HT1080 (cell line): ENCODE measurements around the gene CPNE4. TPM values are rescaled to one million over a fixed set of nuclear protein-coding genes. Genes with fewer than 3 reads are reported as not detected.
"Not testable (repeated sequence)": the region's sequence is repeated elsewhere in the genome, so short reads cannot be mapped to it uniquely, and the experiment has no call there.

Experiments used
- DNase-seq: peaks from one replicate; pipeline ENCODE4 v3.0.0-alpha.2; 2015; ENCODE audit warnings: low read depth
- polyA plus RNA-seq, 2 experiments: library from polyadenylated mRNA; depleted of rRNA; stranded (reverse); fragments of >200 nt; gene quantifications; 2 replicates each; pipeline ENCODE4 v1.2.3, GENCODE V29; 2015
- total RNA-seq: library from RNA; depleted of rRNA; stranded (reverse); fragments of >200 nt; shearing (Covaris generic); gene quantifications from 2 replicates; pipeline ENCODE4 v1.2.3, GENCODE V29; 2014; rRNA removed

Gene CPNE4
- total RNA-seq, result not detected in 2 replicates
- 0.07 TPM in 1 of 2 replicates, not detected in the other for polyA plus RNA-seq (2015; cell fraction: cytosol; rRNA removed)
- polyA plus RNA-seq (2015; cell fraction: nucleus; rRNA removed), result 0.05 and 0.10 TPM in 2 replicates

DNA sequence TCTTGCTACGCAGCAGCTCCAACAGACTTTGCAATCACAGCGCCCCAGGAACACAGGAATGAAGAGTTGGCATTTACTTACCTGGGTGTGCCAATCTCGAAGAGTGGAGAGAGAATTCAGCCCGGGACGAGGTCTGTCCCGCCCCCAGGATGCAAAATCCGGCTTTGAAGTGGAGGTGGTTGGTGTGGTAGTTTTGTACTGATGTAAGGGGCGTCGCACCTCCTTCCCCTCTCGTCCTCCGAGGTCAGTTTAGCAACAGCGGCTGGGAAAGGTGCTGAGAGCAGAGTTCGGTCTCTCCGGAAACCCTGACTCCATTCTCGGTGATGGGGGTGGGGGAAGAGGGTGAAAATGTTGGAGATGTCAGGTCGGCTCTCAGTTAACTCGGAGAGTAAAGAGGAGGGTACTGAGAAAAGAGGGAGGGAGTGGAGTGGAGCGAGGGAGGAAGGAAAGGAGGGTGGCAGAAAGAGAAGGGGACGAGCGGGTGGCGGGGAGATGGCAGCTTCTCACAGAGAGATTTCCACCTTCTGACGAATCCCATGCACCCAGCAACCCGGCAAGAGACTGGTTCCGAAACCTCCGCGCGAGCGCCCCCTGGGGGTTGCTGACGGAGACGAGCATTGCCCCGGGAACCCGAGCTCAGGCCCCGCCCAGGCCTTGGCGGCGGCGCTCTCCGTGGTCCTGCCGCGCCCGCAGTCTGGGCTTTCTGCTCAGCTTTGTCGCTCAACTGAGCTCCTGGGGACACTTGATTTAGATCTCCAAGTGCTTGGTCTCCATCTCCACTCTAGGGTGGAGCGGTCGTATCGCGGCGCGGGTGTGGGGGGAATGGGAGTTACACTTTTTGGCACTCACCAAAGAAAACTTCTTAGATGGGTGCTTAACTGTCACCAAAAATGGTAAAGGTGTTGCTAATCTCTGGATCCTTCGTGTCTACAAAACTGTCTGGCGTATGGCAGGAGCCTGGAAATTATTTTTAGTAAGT lies at the start of gene CPNE4:
Gene CPNE4, minus strand, starts transcription at position 529 of the 979 bp plus-strand sequence.
- DNase-seq, result peak; percentile 81

DNA sequence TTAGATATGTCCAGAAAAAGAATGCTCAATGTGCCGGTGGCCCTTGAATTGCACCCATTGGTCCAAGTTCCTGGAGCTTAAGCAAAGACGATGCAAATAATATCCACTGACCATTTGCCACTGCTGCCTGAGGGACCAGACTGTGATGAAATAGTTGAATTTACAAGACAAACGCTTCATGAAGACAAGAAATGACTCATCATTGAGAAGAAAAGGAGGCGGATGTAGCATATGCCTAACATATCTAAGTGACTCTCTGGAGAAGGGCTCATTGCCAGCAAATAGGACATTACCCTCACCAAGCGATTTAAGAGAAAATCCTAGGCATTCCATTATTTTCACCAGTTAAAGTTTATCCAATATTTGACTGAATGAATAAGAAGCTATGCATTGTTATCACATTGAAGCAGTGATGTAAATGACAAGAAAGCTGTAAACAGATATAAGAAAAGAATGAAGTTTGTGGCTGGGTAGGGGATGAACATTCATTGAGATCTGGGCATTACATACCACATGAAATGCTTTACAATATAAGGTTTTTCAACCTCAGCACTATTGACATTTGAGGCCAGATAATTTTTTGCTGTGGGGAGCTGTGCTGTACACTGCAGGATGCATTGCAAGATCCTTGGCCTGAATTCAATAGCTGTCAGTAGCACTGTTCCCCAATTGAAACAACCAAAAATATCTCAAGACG lies 48.9 kb upstream of the CPNE4 start:
- peak; percentile 83 for DNase-seq

- DNase-seq, result no peak
Observed at GRCh38 chr3:132083159-132083558, 48.3 kb upstream of the CPNE4 start.

GRCh38 chr3:132079147-132079546 lies 44.3 kb upstream of the CPNE4 start:
- DNase-seq, result no peak

GRCh38 chr3:132073771-132074170 lies 39.0 kb upstream of the CPNE4 start:
- no peak for DNase-seq

DNA sequence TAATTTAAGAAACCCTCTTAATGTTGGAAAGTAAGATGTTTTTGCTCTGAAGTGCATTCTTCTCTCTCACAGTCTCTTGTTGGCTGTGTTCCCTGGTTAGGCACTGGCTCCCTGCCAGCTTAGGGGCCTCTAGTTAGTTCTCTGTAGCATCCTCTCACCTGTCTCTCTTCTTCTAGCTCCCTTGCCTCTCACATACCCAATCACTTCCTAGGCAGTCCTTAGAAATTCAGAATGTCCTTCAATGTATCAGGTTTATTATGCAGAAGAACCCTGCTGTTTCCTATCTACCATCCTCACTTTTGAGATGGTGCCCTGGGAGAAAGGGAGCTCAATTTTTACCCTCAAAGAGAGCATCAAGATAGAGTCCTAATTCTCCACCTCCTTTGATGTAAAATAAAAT lies 36.2 kb upstream of the CPNE4 start:
- DNase-seq, result no peak

DNA sequence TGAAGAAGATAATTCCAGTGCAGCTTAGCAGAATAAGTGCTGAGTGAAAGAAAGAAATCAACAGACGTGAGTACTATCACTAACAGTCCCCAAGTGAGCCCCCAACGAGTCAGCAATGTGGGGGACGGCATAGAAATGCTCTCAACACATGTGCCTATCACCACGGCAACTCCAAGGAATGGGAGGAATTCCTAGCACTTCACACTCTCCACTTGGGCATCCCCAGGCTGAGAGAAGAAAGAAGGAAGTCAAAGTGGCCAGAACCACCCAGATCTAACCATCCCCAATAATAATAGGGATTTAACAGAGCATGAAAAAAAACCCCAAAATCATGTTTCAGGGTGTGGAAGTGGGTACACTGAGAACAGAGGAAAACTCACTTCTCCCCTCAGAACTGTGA lies 29.3 kb upstream of the CPNE4 start:
- no peak for DNase-seq

DNA sequence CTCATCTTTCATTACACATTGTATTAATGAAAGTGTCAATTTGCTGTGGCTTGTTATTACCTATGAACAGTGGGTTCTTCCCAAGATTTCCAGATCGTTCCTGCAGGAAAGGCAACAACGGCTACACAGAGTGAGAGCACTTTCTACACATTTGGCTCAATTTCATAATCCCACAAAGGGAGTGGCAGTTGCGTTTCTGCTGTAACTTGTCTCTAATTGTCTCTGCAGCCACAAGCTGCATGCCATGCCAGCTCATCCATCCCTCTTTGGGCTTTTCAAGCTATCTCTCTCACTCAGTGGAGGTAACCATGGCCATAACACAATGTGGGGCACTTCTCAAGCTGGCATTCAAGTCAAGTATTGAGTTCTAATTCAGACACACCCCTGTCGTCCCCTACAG lies 27.7 kb upstream of the CPNE4 start:
- no peak for DNase-seq

DNA sequence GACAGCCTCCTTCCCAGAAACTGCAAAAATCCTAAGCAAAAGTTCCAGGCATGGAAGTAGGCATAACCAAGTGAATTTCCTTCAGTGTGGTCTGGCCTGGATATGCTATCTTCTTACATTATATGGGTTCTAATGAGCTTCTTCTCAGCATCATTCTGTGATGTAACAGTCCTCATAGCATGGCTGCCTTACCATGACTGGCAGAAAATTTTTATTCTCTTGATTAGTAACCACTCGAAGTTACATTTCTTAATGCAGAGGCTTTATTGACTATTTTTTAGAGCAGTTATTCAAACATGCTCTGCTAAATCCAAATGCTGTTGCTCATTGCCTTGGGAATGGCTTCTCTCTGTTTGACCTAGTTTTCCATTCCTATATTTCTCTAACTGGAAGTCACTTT lies 21.1 kb upstream of the CPNE4 start:
- no peak for DNase-seq

GRCh38 chr3:132047209-132047608 lies 12.4 kb upstream of the CPNE4 start:
- DNase-seq, result no peak

DNA sequence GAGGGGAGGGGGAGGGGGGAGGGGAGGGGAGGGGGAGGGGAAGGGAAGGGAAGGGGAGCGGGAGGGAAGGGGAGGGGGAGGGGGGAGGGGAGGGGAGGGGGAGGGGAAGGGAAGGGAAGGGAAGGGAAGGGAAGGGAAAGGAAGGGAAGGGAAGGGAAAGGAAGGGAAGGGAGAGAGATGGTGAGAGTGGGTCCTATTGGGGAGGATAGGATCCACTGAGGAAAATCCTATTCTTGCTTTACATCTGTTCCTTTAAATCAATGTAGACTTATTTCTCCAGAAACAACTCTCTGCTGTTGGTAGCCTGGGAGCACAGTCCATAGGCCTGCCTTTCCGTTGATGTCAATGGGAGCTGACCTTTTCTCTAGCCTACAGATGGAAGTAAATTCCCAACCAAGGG lies 10.1 kb upstream of the CPNE4 start:
- not testable (repeated sequence) for DNase-seq

DNA sequence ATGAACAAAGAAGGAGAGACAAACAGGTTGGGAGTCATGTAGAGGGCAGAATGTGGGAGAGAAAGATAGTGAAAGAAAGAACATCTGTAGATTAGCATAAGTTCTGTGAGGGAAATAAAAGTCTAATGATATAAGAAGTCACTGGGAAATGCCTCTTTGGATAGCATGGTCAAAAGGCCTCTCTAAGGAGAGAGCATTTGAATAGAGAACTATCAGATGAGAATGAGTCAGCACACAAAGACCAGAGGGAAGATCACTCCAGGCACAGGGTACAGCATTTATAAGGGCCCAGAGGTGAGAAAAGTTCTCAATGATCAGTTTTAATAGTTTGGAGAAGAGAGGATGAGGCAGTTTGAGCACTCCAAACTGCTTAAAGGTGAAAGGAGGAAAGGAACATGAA lies 7.9 kb upstream of the CPNE4 start:
- DNase-seq, result no peak

- peak; percentile 35 for DNase-seq
Observed at GRCh38 chr3:132038198-132038825, 3.5 kb upstream of the CPNE4 start.

GRCh38 chr3:132037581-132037980 lies 2.8 kb upstream of the CPNE4 start:
- DNase-seq, result no peak

- no peak for DNase-seq
Observed at GRCh38 chr3:132037056-132037455, 2.2 kb upstream of the CPNE4 start.

DNA sequence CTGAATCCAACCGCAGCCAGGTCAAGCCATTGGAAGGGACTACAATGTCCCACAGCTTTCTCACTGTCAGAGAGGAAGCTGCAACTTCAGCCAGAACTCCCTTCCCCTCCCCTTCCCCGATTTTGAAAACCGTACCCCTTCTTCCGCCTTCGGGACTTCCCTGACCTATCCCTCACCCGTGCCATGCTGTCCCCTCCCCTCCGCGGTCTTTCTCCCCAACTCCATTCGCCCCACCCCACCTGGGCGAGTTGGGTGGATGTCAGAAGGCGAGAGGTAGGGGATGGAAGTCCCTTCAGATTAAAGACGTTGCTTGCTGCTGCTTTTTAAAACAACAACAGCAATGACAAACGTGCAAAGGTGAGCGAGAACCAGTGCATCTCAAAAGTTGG lies 723 bp downstream of the CPNE4 start:
- no peak for DNase-seq

DNA sequence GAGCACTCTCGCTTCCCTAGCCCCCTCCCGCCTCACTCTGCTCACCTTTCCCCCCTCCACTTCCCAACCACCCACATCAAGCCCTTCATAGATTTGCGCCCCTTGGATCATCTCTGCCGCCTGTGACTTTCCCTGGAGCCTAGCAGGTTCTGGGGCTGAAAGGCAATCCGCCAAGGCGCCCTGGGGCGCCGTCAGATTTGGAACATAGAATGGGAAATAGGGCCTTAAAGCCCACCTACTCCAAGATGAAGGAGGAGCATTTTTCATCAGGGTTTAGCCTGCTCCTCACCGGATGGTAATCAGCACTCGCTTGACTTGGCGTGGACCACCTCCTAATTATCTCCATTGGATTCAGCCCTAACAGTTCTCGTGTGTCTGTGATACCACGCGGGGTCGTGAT lies 1.3 kb downstream of the CPNE4 start:
- DNase-seq, result no peak

DNA sequence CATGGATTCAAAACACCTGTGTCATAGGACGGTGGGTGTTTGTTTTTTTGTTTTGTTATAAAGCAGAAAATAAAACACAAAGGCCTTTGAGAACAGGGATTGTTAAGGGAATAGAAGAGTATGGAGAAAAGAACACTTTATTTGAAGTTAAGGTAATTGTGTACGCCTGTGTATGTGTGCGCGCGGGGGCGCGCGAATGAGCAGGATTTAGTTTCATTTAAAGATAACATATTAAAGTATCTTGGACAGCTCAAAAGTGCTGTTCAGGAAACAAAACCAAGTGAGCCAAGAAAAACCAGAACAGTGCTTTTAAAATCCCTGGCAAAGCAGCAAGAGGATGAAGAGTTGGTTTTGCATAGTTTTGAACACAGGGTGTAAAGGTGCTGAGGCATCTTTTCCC lies 1.9 kb downstream of the CPNE4 start:
- DNase-seq, result no peak

GRCh38 chr3:132029182-132029902 lies 5.5 kb downstream of the CPNE4 start:
- peak; percentile 70 for DNase-seq

GRCh38 chr3:132022914-132023313 lies 11.9 kb downstream of the CPNE4 start:
- no peak for DNase-seq

- no peak for DNase-seq
Observed at GRCh38 chr3:132020058-132020457, 14.8 kb downstream of the CPNE4 start.
